DND-41 (cell line): Measurements from ENCODE around the gene ENO4.

ENCODE experiments used
- CTCF ChIP-seq: IDR thresholded peaks from 2 replicates; pipeline ENCODE4 v1.5.1; 2012; ENCODE audit warnings: borderline replicate concordance, low read length, moderate library complexity, mild to moderate bottlenecking; ENCODE audit not compliant: poor library complexity, severe bottlenecking; ENCODE audit errors: extremely low read depth
- EZH2 ChIP-seq: IDR thresholded peaks from 3 replicates; pipeline ENCODE4 v1.6.1; 2012; ENCODE audit warnings: borderline replicate concordance, low read depth, mild to moderate bottlenecking, moderate library complexity, low read length, inconsistent platforms; ENCODE audit not compliant: severe bottlenecking

- TF ChIP-seq CTCF (no peak), EZH2 (no peak)
Observed at GRCh38 chr10:116926426-116926825, 77.1 kb downstream of the ENO4 start.
